ENCODE measurements around the gene MAGEA12. TPM values are rescaled to one million over a fixed set of nuclear protein-coding genes. Genes with fewer than 3 reads are reported as not detected.

The MAGEA12 gene
- total and polyA plus RNA-seq, 9 of the 15 experiments (the other 6 are each of a cell fraction or from before 2014, with no cell fraction given), result 53.4 to 101 (median 80.4) TPM

- TF ChIP-seq, protein P1, sequence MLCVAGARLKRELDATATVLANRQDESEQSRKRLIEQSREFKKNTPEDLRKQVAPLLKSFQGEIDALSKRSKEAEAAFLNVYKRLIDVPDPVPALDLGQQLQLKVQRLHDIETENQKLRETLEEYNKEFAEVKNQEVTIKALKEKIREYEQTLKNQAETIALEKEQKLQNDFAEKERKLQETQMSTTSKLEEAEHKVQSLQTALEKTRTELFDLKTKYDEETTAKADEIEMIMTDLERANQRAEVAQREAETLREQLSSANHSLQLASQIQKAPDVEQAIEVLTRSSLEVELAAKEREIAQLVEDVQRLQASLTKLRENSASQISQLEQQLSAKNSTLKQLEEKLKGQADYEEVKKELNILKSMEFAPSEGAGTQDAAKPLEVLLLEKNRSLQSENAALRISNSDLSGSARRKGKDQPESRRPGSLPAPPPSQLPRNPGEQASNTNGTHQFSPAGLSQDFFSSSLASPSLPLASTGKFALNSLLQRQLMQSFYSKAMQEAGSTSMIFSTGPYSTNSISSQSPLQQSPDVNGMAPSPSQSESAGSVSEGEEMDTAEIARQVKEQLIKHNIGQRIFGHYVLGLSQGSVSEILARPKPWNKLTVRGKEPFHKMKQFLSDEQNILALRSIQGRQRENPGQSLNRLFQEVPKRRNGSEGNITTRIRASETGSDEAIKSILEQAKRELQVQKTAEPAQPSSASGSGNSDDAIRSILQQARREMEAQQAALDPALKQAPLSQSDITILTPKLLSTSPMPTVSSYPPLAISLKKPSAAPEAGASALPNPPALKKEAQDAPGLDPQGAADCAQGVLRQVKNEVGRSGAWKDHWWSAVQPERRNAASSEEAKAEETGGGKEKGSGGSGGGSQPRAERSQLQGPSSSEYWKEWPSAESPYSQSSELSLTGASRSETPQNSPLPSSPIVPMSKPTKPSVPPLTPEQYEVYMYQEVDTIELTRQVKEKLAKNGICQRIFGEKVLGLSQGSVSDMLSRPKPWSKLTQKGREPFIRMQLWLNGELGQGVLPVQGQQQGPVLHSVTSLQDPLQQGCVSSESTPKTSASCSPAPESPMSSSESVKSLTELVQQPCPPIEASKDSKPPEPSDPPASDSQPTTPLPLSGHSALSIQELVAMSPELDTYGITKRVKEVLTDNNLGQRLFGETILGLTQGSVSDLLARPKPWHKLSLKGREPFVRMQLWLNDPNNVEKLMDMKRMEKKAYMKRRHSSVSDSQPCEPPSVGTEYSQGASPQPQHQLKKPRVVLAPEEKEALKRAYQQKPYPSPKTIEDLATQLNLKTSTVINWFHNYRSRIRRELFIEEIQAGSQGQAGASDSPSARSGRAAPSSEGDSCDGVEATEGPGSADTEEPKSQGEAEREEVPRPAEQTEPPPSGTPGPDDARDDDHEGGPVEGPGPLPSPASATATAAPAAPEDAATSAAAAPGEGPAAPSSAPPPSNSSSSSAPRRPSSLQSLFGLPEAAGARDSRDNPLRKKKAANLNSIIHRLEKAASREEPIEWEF (CRISPR knock-in tag; IDR thresholded peaks at IDR 0.05), result no peak
- TF ChIP-seq GMEB1 (CRISPR knock-in tag; IDR thresholded peaks at IDR 0.05), result no peak
- no peak for TF ChIP-seq ESRRB (CRISPR knock-in tag; IDR thresholded peaks at IDR 0.05; ENCODE audit: borderline replicate concordance)
- TF ChIP-seq CTBP1 (IDR thresholded peaks at IDR 0.05; ENCODE audit: borderline replicate concordance), result no peak
- TF ChIP-seq HDGF (IDR thresholded peaks at IDR 0.05), result no peak
- no peak for TF ChIP-seq ZNF644 (tag; IDR thresholded peaks at IDR 0.05; ENCODE audit: low read depth)
- no peak for TF ChIP-seq KDM1A (IDR thresholded peaks at IDR 0.05)
- no peak; the same call in 1 of the 2 replicates for TF ChIP-seq MAFF (IDR thresholded peaks at IDR 0.05; ENCODE audit: low read length)
- TF ChIP-seq ZNF586 (CRISPR knock-in tag; conservative IDR thresholded peaks at IDR 0.05), result no peak
- TF ChIP-seq PHB (CRISPR knock-in tag; IDR thresholded peaks at IDR 0.05), result no peak
- peak; percentile 38 for TF ChIP-seq KDM5B (IDR thresholded peaks at IDR 0.05; ENCODE audit: insufficient replicate concordance, low read depth, low read length)
- peak; percentile 90 for TF ChIP-seq CREB1 (IDR thresholded peaks at IDR 0.05)
- TF ChIP-seq CREB1 (CRISPR knock-in tag; IDR thresholded peaks at IDR 0.05), result peak; percentile 89
- TF ChIP-seq KLF1 (tag; IDR thresholded peaks at IDR 0.05), result no peak
- no peak for TF ChIP-seq RNF2 (IDR thresholded peaks at IDR 0.05)
- TF ChIP-seq, protein P2, sequence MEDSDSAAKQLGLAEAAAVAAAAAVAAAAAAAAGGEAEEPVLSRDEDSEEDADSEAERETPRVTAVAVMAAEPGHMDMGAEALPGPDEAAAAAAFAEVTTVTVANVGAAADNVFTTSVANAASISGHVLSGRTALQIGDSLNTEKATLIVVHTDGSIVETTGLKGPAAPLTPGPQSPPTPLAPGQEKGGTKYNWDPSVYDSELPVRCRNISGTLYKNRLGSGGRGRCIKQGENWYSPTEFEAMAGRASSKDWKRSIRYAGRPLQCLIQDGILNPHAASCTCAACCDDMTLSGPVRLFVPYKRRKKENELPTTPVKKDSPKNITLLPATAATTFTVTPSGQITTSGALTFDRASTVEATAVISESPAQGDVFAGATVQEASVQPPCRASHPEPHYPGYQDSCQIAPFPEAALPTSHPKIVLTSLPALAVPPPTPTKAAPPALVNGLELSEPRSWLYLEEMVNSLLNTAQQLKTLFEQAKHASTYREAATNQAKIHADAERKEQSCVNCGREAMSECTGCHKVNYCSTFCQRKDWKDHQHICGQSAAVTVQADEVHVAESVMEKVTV (CRISPR knock-in tag; IDR thresholded peaks at IDR 0.05), result no peak
- no peak for TF ChIP-seq SNRNP70 (optimal IDR thresholded peaks at IDR 0.05; ENCODE audit: low read depth, low read length)
- TF ChIP-seq HDAC1 (IDR thresholded peaks at IDR 0.05), result no peak
- peak; percentile 48 for TF ChIP-seq ATF1 (CRISPR knock-in tag; IDR thresholded peaks at IDR 0.05)
- peak; percentile 53 for TF ChIP-seq ATF1 (tag; IDR thresholded peaks at IDR 0.05)
These were observed at the start of gene MAGEA12, which contains the start of gene CSAG1 (continued) for GRCh38 chrX:152733261-152733975.
